ENCODE results near the gene MAP1LC3B2. TPM values are rescaled to one million over a fixed set of nuclear protein-coding genes. Genes with fewer than 3 reads are reported as not detected.

MAP1LC3B2 gene
- total RNA-seq, 4 donors from 2014 or later = 1.1 to 2.5 TPM; not detected in 2

- H3K27me3 ChIP-seq = no peaks in the 10 kb centered on the region
- intact Hi-C loops (cut with DNase I; ENCODE audit: low total_unique reads) = no loop called here
Measured at GRCh38 chr12:116551151-116551550, 8.0 kb upstream of the MAP1LC3B2 start.

DNA sequence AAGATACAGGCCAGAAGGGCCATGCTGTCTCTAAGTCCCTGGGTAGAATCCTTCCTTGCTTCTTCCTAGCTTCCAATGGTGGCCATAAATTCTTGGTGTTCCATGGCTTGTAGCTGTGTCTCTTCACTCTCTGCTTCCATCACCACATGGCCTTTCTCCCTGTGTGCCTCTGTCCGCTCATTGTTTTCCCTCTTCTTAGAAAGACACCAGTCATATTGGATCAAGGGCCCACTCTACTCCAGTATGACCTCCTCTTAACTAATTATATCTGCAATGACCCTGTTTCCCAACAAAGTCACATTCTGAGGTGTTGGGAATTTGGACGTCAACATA, 7.6 kb upstream of the MAP1LC3B2 start:
- no peaks in the 10 kb centered on the region for H3K36me3 ChIP-seq
- H3K4me1 ChIP-seq = peaks cover 0 to 3% (median 0%) of the 10 kb centered on the region in 4 donors
- H3K27ac ChIP-seq = no peak overlapping the region
- intact Hi-C loops (cut with DNase I; ENCODE audit: low total_unique reads) = no loop called here
- in situ Hi-C loops (cut with MboI; ENCODE audit: low pct_ligation_motif_present in 1 of 4, low pct_unique_long_range_greater_than_20kb in 1 of 4, low sequenced_read_pairs in 3 of 4) = no loop called here
- H3K4me3 ChIP-seq = no peak overlapping the region
- no peaks in the 10 kb centered on the region for H3K27me3 ChIP-seq
- WGBS, 2 donors (ENCODE audit: low coverage in 1 of 2) = 100% methylated on average over 1 to 2 of the region's 2 CpGs
- DNase-seq = no peak
- H3K9me3 ChIP-seq = no peaks in the 10 kb centered on the region
- TF ChIP-seq POLR2A (IDR thresholded peaks at IDR 0.05) = no peak
- TF ChIP-seq EP300 (IDR thresholded peaks at IDR 0.05; ENCODE audit: low read depth) = no peak
- TF ChIP-seq POLR2AphosphoS5 (IDR thresholded peaks at IDR 0.05) = no peak
- no peak for TF ChIP-seq CTCF (IDR thresholded peaks at IDR 0.05)

More at GRCh38 chr12:116551151-116551550, 8.0 kb upstream of the MAP1LC3B2 start:
- no peak overlapping the region for H3K4me3 ChIP-seq
- no peak overlapping the region for H3K27ac ChIP-seq
- DNase-seq = no peak
- H3K9me3 ChIP-seq = no peaks in the 10 kb centered on the region
- 88 to 95% methylated on average over 2 of the region's 2 CpGs for WGBS, 2 donors (ENCODE audit: low coverage in 1 of 2)
- in situ Hi-C loops (cut with MboI; ENCODE audit: low pct_ligation_motif_present in 1 of 4, low pct_unique_long_range_greater_than_20kb in 1 of 4, low sequenced_read_pairs in 3 of 4) = no loop called here
- H3K4me1 ChIP-seq = peaks cover 0 to 3% (median 0%) of the 10 kb centered on the region in 4 donors
- TF ChIP-seq EP300 (IDR thresholded peaks at IDR 0.05; ENCODE audit: low read depth) (no peak), POLR2A (IDR thresholded peaks at IDR 0.05) (no peak), POLR2AphosphoS5 (IDR thresholded peaks at IDR 0.05) (no peak), CTCF (IDR thresholded peaks at IDR 0.05) (no peak)
- no peaks in the 10 kb centered on the region for H3K36me3 ChIP-seq

DNA sequence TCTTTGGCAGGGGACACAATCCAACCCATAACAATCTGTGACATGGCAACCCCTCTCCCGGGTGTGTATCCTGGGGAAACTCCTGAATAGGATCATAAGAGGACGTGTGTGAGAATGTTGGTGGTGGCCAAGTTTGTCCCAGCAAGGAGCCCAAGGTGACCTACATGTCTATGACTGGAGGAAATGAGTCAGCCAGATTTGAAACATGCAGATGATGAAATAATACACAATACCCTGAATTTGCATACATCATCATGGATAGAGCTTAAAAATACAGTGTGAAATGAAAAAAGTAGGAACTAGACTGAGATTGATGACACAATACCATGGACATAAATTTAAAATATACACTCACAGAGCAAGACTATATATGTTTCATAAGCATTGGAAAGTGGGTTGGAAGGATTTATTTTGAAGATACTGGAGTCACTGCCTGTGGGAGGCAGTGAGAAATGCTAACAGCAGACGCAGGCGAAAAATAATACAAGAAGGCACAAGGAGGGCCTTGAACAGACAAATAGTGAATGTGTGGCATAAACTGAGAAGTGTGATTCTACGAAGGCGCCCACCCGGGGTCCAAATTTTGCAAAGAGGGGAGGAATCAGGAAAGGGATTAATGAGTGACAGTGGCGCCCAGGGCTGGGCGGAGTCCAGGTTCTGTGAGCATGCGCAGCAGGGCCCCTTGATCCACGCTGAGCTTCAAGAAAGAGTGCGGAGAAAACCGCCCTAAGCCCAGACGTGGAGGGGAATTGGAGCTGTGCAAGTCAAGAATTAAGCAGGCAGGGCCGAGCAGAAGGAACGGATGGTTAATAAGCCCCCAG, 7.0 kb upstream of the MAP1LC3B2 start:
- WGBS, 2 donors (ENCODE audit: low coverage in 1 of 2) = 83 to 89% methylated on average over 14 to 16 of the region's 16 CpGs
- TF ChIP-seq POLR2A (IDR thresholded peaks at IDR 0.05) (no peak), POLR2AphosphoS5 (IDR thresholded peaks at IDR 0.05) (no peak), EP300 (IDR thresholded peaks at IDR 0.05; ENCODE audit: low read depth) (no peak), CTCF (IDR thresholded peaks at IDR 0.05) (no peak)
- in situ Hi-C loops (cut with MboI; ENCODE audit: low pct_ligation_motif_present in 1 of 4, low pct_unique_long_range_greater_than_20kb in 1 of 4, low sequenced_read_pairs in 3 of 4) = no loop called here

GRCh38 chr12:116552773-116553373, 6.3 kb upstream of the MAP1LC3B2 start:
- Histone ChIP-seq H3K9me3 (no peaks in the 10 kb centered on the region), H3K4me1 (no peaks in the 10 kb centered on the region), H3K4me3 (no peak overlapping the region), H3K27me3 (no peaks in the 10 kb centered on the region), H3K27ac (no peak overlapping the region), H3K36me3 (no peaks in the 10 kb centered on the region)
- intact Hi-C loops (cut with DNase I; ENCODE audit: low total_unique reads) (no loop called here), in situ Hi-C loops (cut with MboI; ENCODE audit: low pct_ligation_motif_present in 1 of 4, low pct_unique_long_range_greater_than_20kb in 1 of 4, low sequenced_read_pairs in 3 of 4) (no loop called here)
- TF ChIP-seq CTCF (IDR thresholded peaks at IDR 0.05) = no peak
- no peak for TF ChIP-seq POLR2AphosphoS5 (IDR thresholded peaks at IDR 0.05)
- TF ChIP-seq EP300 (IDR thresholded peaks at IDR 0.05; ENCODE audit: low read depth) = no peak
- TF ChIP-seq POLR2A (IDR thresholded peaks at IDR 0.05) = no peak
- WGBS, 2 donors (ENCODE audit: low coverage in 1 of 2) = 88 to 93% methylated on average over 9 to 17 of the region's 17 CpGs
- no peak for DNase-seq

More for the DNA sequence above, 7.0 kb upstream of the MAP1LC3B2 start:
- intact Hi-C loops (cut with DNase I; ENCODE audit: low total_unique reads) = no loop called here
- Histone ChIP-seq H3K27ac (no peak overlapping the region), H3K9me3 (no peaks in the 10 kb centered on the region), H3K4me3 (no peak overlapping the region), H3K27me3 (no peaks in the 10 kb centered on the region), H3K36me3 (no peaks in the 10 kb centered on the region), H3K4me1 (peaks cover 0 to 3% (median 0%) of the 10 kb centered on the region in 4 donors)
- no peak for DNase-seq
